ENCODE measurements around the gene POP4.

The POP4 gene

DNA sequence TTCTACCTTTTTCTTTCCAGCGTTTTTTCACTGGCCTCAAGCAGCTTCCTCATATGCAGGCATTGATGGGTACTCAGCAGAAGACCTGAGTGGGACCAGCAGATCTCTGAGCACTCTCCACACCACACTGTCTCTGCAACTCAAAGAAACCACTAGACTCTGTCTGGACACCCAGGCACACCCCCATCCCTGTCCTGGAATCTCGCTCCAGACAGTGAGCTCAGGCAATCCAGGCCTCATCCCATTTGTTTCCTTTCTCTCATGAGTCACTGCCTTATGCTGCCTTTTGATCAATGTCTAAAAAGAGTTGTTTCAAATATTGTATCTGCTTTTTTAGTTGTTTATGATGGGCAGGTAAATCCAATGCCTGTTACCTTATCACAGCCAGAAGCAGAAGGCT is 19.7 kb upstream of the POP4 start:
- Histone ChIP-seq H3K27me3 (ENCODE audit: insufficient read depth, poor library complexity, severe bottlenecking) (no peaks in the 10 kb centered on the region), H3K4me1 (ENCODE audit: insufficient read depth, poor library complexity, severe bottlenecking) (no peaks in the 10 kb centered on the region), H3K36me3 (ENCODE audit: low read depth) (no peaks in the 10 kb centered on the region), H3K4me3 (ENCODE audit: severe bottlenecking) (no peak overlapping the region), H3K27ac (ENCODE audit: poor library complexity, severe bottlenecking) (no peak overlapping the region), H3K9me3 (ENCODE audit: severe bottlenecking) (no peaks in the 10 kb centered on the region)
- ATAC-seq (ENCODE audit: low read depth) (no peak), DNase-seq (ENCODE audit: low spot score) (no peak)
- TF ChIP-seq, protein P1, sequence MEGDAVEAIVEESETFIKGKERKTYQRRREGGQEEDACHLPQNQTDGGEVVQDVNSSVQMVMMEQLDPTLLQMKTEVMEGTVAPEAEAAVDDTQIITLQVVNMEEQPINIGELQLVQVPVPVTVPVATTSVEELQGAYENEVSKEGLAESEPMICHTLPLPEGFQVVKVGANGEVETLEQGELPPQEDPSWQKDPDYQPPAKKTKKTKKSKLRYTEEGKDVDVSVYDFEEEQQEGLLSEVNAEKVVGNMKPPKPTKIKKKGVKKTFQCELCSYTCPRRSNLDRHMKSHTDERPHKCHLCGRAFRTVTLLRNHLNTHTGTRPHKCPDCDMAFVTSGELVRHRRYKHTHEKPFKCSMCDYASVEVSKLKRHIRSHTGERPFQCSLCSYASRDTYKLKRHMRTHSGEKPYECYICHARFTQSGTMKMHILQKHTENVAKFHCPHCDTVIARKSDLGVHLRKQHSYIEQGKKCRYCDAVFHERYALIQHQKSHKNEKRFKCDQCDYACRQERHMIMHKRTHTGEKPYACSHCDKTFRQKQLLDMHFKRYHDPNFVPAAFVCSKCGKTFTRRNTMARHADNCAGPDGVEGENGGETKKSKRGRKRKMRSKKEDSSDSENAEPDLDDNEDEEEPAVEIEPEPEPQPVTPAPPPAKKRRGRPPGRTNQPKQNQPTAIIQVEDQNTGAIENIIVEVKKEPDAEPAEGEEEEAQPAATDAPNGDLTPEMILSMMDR (IDR thresholded peaks at IDR 0.05; ENCODE audit: poor library complexity, severe bottlenecking) = no peak

DNA sequence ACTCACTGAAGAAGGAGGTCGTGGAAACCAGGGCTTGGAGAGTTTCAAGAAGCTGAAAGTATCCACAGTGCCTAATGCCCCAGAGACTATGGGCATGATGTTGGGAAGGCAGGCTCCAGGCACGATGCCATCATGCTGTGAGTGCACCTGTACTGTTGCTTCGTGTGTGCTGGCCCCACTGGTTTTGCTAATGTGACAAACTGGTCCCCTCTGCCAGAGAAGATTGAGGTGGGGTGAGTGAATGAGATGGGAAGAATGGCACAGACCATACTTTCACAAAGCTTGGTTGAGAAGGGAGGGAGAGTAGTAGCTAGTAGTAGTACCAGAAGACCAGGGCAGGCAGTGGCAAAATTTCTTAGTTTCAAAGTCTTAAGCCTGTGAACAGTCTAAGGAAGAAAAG is 19.0 kb upstream of the POP4 start:
- Histone ChIP-seq H3K9me3 (ENCODE audit: severe bottlenecking) (no peaks in the 10 kb centered on the region), H3K27me3 (ENCODE audit: insufficient read depth, poor library complexity, severe bottlenecking) (no peaks in the 10 kb centered on the region), H3K4me3 (ENCODE audit: severe bottlenecking) (no peak overlapping the region), H3K36me3 (ENCODE audit: low read depth) (no peaks in the 10 kb centered on the region), H3K27ac (ENCODE audit: poor library complexity, severe bottlenecking) (no peak overlapping the region), H3K4me1 (ENCODE audit: insufficient read depth, poor library complexity, severe bottlenecking) (no peaks in the 10 kb centered on the region)
- DNase-seq (ENCODE audit: low spot score) (no peak), ATAC-seq (ENCODE audit: low read depth) (no peak)
- TF ChIP-seq, protein P1 (IDR thresholded peaks at IDR 0.05; ENCODE audit: poor library complexity, severe bottlenecking) = no peak

DNA sequence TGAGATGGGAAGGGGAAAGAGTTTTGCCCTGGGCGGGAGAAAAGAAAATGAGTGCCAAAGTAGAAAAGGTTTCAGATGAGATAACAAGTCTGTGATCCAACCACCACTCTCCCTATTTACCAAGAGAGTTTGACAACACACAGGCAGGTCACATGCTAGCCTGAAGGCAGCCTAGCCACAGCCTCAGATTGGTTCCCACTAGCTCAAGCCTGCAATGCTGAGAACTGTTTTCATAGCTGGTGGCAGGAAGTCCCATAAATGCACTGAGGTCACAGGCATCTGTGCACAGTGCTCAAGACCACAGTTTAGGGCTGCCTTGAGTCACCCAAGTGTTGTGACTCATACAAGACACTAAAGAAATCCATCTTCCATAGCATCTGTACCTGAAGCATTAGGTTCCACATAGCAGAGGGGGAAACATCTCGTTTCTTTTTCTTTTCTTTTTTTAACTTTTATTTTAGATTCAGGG is 18.5 kb upstream of the POP4 start:
- H3K27me3 ChIP-seq (ENCODE audit: insufficient read depth, poor library complexity, severe bottlenecking) = no peaks in the 10 kb centered on the region
- ATAC-seq (ENCODE audit: low read depth) (no peak; the same call in 2 of the 3 replicates), DNase-seq (ENCODE audit: low spot score) (no peak)
- H3K4me1 ChIP-seq (ENCODE audit: insufficient read depth, poor library complexity, severe bottlenecking) = no peaks in the 10 kb centered on the region
- H3K27ac ChIP-seq (ENCODE audit: poor library complexity, severe bottlenecking) = no peak overlapping the region
- H3K36me3 ChIP-seq (ENCODE audit: low read depth) = no peaks in the 10 kb centered on the region
- TF ChIP-seq, protein P1 (IDR thresholded peaks at IDR 0.05; ENCODE audit: poor library complexity, severe bottlenecking) = no peak
- H3K9me3 ChIP-seq (ENCODE audit: severe bottlenecking) = no peaks in the 10 kb centered on the region
- H3K4me3 ChIP-seq (ENCODE audit: severe bottlenecking) = no peak overlapping the region

DNA sequence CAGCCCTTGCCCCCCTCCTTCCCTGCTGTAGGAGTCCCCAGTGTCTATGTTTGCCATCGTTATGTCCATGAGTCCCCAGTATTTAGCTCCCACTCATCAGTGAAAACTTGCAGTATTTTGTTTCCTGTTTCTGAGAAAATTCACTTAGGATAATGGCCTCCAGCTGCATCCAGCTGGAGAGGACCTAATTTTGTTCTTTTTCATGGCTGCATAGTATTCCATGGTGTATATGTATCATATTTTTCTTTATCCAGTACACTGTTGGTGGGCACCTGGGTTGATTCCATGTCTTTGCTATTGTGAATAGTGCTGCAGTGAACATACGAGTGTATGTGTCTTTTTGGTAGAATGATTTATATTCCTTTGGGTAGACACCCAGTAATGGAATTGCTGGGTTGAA is 18.0 kb upstream of the POP4 start:
- Histone ChIP-seq H3K4me1 (ENCODE audit: insufficient read depth, poor library complexity, severe bottlenecking) (no peaks in the 10 kb centered on the region), H3K27ac (ENCODE audit: poor library complexity, severe bottlenecking) (no peak overlapping the region), H3K27me3 (ENCODE audit: insufficient read depth, poor library complexity, severe bottlenecking) (no peaks in the 10 kb centered on the region), H3K4me3 (ENCODE audit: severe bottlenecking) (no peak overlapping the region), H3K9me3 (ENCODE audit: severe bottlenecking) (no peaks in the 10 kb centered on the region), H3K36me3 (ENCODE audit: low read depth) (no peaks in the 10 kb centered on the region)
- DNase-seq (ENCODE audit: low spot score) (no peak), ATAC-seq (ENCODE audit: low read depth) (no peak)
- TF ChIP-seq, protein P1 (IDR thresholded peaks at IDR 0.05; ENCODE audit: poor library complexity, severe bottlenecking) = no peak

DNA sequence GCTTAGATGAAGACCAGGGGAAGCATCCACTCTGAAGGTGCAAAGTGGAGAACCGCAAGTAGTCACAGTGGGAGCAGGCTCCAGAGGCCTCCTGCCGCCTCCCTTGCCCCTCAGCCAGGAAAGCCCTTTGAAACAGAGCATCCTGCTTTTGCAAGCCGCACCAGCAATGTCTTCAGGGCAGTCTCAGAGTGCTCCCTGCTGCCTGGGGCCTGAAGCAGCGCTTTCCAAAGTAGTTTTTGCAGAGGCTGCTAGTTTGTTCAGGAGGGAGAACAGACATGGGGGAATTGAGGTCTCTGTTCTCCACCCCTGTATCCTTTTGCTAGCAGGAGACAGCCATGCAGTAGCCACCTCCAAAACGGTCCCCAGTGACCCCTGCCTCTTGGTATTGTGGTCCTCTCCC is 15.8 kb upstream of the POP4 start:
- no peak overlapping the region for H3K27ac ChIP-seq (ENCODE audit: poor library complexity, severe bottlenecking)
- no peak for DNase-seq (ENCODE audit: low spot score)
- no peaks in the 10 kb centered on the region for H3K9me3 ChIP-seq (ENCODE audit: severe bottlenecking)
- H3K27me3 ChIP-seq (ENCODE audit: insufficient read depth, poor library complexity, severe bottlenecking) = no peaks in the 10 kb centered on the region
- no peaks in the 10 kb centered on the region for H3K4me1 ChIP-seq (ENCODE audit: insufficient read depth, poor library complexity, severe bottlenecking)
- ATAC-seq (ENCODE audit: low read depth) = no peak
- H3K4me3 ChIP-seq (ENCODE audit: severe bottlenecking) = no peak overlapping the region
- TF ChIP-seq, protein P1 (IDR thresholded peaks at IDR 0.05; ENCODE audit: poor library complexity, severe bottlenecking) = no peak
- H3K36me3 ChIP-seq (ENCODE audit: low read depth) = no peaks in the 10 kb centered on the region
